ENCODE measurements around the gene ETS1.

Gene ETS1

DNA sequence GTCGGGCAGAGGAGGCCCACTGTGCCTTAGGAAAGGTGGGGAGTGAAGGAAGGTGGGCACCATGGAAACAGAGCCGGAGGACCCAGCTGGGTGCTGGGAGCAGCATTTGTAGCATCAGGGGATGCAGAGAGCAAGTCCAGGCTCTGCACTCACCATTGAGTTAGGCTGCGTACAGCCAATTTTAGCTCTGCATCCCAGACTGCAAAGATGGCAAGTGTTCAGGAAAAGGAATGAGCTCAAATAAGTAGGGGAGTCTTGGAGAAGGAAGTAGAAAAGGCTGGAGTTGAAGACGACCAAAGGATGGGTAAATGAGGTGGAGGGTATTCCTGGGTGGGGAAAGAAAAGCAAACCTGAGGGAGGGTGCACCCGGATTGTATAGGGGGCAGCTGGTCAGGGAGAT lies 31.6 kb upstream of the ETS1 start:
- no peak for DNase-seq

DNA sequence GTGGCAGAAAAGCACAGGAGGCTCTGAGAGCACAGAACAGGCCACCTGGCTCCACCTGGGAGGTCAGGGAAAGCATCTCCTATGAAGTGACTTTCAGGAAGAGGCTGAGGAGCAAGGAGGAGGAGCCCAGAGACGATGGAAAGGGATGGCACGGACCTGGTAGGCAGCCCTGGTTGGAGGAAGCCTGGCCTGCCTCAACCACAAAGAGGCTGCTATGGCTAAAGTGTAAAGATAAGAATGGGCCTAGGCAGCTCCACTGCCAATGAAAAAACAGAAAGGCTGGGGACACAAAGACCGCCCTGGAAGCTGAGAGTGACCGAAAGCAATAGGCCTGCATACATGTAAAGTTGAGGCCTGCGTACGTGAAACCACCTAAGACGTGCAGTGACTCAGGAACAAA lies 31.2 kb upstream of the ETS1 start:
- no peak for DNase-seq

DNA sequence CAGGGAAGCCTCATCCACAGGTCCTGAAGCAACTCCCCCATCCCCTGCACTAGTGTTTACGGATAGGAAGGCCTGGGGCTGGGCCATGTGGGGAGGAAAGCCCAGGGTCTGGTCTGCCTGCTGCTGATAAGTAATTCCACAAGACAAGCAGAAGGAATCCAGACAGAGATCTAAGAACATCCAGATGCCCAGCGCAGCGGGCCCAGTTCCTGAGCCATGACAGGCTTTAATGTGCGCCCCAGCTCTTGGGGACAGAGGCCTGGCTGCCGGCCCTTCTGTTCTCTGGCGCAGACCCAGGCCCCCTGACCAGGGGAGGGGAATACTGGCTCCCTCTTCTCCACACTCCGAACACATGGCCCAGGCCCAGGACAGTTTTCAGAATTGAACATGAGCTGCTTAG lies 28.8 kb upstream of the ETS1 start:
- DNase-seq, result no peak

DNA sequence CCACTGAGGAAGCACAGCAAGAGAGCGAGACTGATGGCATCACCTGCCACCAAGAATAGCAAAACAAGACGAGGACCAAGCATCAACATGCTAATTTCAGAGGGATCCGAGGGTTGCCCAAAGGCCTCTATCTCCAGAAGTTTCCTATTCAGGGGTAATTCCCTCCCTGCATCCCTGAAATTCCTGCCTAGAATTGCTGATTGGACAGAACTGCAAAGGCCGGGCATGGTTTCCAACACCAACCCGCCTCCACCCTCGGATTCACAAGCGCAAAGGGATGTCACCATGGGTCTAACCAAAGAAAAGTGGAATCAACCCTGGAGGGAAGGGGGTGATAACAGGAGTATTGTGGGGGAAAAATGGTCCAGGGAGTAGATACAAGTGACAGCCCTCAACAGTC lies 28.3 kb upstream of the ETS1 start:
- DNase-seq, result no peak

DNA sequence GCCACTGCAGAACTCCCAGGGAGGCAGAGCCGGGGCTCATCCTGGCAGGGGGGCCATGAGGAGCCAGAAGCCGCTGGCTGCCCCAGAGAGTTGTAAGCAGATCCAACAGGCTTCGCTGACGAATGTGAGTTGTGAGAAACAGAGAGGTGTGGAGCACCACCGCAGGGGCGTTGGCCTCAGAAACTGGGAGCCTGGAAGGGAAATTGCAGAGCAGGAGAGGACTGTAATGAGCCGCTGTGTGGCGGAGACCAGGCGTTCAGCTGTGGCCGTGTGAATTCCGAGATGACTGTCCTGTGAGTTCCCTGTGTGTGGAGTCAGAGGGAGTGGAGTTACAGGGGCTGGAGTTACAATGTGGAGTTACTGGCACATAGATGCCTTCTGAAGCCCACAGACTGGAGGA lies 27.7 kb upstream of the ETS1 start:
- DNase-seq, result peak; percentile 34

DNA sequence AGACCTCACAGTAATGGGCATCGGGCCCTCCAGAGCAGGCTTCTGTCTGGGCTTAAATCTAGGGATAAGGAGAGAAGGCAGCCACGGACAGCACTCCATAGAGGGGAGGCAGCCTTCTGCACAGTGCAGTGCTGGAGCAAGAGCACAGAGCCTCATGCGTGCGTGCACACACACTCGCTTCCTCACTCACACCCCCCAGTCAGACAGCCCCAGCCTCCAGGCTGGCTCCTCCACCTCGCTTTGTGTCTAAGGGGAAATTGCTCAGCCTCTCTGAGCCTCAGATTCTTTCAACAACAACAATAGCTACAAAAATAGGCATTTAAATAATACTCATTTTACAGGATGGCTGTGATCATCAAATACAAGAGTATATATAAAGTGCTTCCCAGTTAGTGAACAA lies 26.7 kb upstream of the ETS1 start:
- no peak for DNase-seq

DNA sequence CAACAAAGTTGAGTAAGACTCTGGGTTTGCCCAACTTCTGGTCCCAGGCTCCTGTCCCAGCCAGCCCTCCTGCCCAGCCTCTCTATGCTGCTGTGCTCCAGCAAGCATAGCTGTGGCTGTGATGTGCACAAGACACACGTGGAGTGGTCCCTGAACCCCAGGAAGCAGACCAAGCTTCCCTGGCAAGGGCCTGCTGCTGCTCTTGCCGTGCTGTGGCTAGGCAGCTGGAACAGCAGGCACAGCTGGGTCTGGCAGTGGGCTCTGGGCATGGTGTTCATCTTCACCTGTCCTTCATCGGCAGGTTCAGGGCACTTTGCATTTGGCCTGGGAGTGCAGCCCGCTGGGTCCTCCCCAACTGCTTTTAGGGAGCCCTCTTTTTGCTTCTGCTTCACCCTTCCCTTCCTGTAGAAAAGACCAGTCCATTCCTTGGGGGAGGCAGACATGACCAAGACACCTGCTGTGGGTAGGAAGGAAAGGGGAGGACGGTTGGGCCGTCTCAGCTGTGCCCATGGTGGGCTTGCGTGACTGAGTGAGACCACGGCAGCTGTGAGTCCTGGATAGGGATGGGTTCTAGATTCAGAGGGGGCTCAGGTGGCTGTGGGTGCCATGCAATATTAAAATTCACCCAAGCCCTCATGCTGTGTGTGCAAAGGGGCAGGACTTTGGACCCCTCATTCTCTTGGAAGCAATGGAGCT lies 26.1 kb upstream of the ETS1 start:
- no peak for DNase-seq

DNA sequence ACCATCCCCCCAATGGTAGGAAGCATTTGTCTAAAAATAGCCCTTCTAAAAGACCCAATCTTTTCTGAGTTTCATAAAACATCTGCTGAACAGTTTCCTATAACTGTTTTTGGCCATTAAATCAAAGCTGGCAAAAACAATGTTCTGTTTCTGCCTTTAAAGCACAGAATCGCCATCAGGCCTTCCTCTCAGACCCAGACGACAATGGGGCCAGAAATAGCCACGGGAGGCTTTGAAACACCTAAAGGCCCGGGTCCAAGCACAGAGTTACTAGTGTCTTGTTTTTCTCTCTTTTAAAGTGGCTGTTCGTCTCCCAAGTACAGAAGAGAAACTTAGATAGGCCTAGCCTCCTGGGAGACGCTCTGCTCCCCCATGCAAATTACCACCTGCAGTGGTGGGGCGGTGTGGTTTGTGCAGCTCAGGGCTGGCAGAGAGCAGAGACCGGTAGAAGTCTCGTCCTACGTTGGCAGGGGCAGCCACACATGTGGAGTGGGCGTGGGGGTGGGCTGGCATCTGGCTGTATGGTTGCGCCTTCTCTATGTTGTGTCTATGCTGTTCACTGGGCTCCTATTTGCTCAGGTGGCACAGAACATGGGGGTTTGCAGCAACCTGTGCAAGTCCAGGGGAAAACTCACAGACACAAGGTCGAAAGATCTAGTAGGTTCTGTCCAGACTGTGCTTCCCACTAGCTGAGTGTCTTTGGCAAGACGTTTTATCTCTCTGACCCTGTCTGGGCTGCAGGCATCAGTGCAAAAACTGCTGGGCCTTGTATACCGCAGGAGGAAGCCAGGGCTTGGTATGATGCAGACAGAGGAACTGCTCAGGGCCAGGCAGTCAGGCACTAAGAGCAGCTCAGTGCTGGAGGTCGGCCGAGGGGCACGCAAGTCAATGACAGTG lies 23.6 kb upstream of the ETS1 start:
- DNase-seq, result no peak

DNA sequence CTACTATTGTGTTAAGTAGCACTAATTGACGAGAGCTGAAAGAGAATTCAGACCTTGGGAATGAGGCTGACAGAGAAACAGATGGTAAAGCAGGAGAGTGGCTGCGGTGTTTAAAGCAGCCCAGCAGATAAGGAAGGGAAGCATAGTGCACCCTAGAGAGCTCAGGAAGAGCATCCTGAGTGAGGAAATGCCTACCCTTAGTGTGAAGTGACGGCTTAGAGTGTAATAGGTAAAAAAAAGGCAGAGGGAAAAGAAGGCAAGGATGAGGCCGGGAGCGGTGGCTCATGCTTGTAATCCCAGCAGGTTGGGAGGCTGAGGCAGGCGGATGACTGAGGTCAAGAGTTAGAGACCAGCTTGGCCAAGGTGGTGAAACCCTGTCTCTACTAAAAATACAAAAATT lies 22.4 kb upstream of the ETS1 start:
- no peak for DNase-seq

DNA sequence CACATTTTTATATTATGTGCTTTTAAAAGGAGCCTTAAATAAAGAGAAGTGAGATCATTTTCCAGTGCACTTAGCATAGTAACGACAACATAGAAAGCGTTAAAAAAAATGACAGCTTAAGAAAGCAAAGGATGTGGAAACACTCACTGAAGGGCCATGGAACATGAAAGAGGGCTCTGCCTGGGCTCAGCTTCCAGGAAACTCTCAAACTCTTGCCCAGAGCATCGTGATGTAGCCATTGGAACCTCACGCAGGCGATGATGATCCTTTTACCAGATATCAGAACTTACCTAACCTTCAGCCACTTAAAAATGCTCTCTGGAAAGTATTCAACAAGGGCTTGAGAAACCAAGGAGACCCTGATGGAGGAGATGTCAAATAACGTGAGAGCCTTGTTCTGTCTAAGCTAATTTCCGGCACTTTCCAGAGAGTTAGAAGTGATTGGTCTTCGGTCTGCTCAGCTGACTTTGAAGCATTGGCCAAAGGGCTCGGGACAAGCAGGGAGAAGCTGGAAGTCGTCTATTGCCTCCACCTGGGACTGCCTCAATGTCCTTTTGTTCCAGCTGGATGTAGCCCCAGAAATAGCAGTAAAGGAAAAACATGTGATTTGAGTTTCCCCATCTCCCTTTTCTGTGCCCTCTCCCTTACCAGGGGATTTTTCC lies 21.5 kb upstream of the ETS1 start:
- DNase-seq, result no peak

DNA sequence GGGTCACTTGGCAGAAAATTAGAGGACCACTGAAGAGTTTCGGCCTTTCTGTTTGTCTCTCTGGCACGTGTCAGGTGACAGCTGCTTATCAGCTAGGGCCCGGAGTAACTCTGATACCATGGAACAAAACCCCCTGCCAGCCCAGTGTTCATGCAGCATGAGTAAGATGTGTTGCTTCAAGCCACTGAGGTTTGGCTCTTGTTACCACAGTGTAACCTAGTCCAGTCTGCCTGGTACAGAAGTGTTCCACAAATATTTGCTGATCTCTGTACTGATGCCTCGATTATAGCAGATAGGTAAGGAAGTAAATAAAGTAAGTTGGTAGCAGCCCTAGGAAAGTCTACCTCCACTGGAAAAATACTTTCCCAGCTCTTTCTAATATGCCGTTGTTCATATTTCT lies 20.5 kb upstream of the ETS1 start:
- no peak for DNase-seq

DNA sequence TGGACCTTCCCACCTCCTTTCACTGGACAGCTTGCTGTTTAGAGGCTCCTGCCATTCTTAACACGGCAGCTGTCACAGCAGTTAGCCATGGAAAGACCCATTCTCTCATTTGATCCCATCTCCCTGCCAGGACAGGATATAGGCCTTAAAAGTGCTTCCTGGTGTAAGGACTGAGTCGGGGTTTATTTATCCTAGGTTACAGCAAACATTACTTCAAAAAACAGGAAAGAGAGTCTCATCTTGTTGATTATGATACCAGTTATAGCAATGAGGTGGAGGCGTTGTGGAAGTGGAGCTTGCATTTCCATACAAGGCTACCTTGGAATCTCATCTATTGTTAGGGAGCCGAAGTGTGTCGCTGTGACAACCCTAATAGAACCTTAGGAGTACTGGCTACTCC lies 17.4 kb upstream of the ETS1 start:
- no peak for DNase-seq

DNA sequence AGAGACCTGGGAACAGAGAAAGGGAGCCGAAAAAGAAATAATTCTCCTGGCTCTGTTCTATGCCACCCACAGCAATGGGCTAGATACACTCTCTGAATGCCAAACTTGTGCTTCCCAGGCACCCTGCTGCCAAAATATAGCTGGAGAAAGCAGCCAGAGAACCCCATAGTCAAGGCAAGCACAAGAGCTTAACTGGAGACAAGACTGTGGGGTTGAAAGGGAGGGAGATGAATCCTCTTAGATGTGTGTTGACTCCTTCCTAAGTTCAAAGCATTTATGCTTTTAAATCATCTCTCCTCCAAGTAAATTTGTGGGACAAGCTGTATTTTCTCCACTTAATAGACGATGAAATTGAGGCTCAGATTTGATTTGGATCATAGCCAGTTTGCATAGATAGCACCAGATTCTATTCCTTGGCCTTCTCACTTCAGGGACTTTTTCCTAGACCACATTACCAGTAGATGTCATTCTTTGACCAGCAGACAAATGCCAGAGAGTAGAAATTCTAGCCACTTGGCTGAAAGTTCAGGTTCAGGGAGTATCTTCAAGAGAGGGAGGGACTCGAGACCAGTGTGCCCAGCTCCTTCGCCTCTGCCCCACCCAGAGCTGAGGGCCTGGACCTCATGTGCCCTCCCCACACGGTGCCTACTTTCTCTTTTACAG lies 16.5 kb upstream of the ETS1 start:
- DNase-seq, result no peak

DNA sequence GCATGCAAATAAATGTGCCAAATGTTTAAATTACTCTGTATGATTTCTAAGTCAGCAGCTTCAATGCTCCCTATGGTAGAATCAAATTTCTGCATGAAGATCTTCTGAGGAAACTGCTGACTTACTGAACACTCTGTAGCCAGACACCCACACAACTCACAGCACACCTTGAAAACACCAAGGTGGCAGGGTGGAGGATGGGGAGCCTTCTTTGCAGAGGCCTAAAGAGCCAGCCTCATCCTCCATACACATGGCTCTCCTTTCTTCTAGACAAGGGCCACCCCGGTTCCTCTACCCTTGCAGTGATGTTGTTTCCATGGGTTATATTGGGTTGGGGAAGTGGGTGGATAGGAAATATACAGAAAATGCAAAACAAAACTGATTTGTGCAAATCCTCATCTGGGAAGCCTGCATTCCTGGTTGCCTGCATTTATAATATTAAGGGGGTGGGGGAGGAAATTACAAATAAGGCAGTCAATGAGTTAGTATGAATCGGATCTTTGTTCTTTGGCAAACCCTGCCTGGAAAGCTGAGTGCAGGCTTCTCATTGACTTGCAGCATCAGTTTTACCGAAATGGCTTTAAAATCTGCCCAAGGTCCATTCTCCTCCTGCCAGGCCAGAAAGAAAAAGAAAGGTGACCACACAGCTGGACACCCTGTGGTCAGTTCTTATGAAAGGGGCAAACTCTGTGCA lies 15.8 kb upstream of the ETS1 start:
- DNase-seq, result no peak

DNA sequence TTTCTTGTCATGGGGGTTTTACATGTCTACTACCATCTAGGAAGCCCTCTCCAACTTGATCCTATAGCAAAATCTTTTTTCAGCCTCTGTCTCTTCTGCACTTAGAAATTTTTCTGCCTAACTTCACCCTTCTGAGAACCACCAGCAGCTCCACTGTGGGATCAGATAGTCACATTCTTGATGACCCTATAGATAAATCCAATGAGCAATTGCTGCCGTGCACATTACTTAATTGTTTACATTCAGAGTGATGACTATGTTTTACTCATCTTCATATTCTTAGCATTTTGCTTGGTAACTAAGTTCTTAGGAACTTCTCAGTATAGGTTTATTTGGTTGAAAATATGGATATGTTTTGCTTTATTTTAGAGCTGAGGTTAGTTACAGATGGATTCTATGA lies 12.4 kb upstream of the ETS1 start:
- DNase-seq, result peak; percentile 77

DNA sequence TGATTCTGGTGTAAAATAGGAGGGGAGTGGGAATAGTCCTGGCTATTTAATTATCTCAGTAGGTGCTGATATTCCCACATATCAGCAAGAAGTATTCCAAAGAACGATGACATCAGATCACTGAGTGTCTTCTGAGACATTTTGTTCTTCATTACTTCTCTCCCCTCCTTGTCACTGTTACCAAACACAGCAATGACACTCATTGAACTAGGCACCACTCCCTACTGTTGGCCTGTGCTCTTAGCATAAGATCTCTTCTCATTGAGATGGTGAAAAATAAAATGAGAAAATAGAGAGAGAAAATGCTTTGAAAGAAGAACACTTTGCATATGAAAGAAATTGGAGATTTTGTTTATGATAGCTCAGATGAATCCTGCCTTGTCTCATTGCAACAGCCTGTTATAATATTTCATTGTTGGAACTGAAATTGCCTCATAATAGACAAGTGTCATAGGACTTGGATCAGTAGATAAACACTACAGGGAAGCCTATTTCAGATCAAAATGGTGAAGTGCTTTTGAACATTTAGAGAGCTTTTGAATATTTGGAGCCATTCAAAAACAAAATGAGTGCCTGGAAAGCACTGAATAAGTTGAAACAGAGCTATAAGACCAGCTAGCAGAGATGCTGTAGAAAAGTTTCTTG lies 11.3 kb upstream of the ETS1 start:
- no peak for DNase-seq

DNA sequence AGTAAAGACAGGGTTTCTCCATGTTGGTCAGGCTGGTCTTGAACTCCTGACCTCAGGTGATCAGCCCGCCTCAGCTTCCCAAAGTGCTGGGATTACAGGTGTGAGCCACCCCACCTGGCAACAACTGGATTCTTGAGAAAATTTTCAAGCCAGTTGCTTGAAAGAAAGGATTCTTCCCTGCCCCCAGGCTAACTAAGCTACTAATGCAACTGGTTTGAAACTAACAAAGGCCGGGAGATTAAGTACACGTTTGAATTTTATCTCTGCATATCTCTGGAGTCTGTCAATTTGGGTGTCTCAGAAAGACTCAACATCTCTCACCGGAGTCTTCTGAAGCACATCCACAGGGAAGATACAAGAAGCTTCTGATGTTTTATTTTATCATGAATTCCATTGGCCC lies 10.7 kb upstream of the ETS1 start:
- DNase-seq, result no peak

DNA sequence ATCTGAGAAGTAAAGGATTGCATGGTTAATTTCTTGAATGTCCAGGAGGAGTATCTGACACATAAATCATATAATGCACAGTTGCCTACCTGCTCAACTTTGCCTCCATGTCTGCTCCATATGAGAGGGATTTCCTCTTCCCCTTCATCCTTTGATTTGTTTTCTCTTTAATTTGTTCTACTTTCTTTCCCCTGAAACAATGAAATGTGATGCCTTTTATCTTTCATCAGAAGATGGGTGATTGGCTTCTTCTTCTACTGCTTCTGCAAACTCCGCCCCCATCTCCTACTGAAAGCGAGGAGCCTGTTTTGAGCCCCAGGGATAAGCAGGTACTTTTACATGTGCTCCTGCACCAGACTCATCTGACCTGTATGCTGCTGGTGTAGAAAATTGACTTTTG lies 9.9 kb upstream of the ETS1 start:
- no peak for DNase-seq

DNA sequence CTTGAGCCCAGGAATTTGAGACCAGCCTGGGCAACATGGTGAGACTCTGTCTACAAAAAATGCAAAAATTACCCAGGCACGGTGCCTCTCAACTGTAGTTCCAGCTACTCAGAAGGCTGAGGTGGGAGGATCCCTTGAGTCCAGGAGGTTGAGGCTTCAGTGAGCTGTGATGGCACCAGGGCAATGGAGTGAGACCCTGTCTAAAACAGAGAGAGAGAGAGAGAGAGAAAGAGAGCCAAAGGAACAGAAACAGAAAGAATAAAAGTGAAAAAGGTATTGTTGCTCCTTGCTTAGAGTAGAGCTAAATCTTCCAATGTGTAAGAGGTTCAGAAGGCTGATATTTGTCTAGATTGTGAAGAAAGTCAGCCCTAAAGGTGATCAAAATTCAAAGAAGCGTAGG lies 8.9 kb upstream of the ETS1 start:
- no peak for DNase-seq

DNA sequence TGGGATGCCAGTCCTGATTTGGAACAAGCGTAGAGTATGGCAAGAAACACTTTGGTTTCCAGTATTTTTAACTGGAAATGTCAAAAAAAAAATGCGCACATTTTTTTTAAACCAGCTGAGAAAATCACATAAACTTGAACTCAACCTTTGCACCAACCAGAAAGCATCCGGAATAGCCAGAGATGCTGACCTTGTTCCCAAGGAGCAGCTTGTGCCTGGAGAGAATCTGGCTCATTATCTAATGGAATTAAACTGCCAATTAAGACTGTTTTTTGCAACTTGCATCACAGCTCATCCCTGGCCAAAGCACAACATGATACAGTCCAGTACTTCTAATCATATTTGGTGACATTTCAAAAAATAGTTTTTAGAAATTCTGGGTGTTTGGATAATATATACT lies 8.4 kb upstream of the ETS1 start:
- no peak for DNase-seq

DNA sequence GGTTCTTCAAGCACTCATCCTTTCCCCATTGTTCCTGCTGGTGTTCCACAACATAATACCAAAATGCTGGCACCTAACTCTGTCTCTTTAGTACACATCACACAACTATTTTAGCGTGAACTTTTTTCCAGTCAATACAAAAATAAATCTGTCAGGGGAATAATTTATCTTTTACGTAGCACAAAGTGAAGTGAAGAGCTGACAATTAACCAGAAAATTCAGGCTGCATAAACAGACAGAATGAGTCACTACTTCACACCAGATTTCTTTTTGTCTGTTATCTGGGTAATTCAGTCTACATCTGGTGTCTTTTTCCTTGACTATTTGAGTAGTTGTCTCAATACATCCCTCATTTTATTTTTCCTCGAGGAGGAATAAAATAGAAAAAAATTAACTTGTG lies 7.9 kb upstream of the ETS1 start:
- peak; percentile 68 for DNase-seq

DNA sequence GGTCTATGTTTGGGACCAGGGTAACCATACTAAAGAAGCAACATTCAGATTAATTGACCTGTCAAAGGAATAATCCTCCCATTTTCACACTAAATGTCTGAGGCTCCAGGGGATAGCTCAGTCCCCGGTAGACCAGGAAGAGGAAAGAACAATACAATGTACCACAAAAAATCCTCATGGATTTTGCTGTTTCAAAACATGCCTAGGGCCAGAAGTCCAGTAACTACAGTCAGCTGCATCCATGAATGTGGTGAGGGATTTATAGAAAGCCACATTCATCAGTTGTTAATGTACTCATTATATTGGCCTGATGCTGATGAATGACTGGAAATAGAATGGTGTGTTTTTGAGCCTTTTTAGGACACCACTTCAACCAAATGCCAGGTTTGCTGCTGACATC lies 6.9 kb upstream of the ETS1 start:
- no peak for DNase-seq
